Activated naive CD8-positive, alpha-beta T cell treated with anti-CD3 and anti-CD28 coated beads for 36 hours (primary cell): ENCODE results near the gene MICAL1. TPM values are rescaled to one million over a fixed set of nuclear protein-coding genes. Genes with fewer than 3 reads are reported as not detected.

Source experiments
- total RNA-seq, 2 experiments: library from RNA; stranded (reverse); gene quantifications; one replicate each; pipeline ENCODE4 v1.2.3, GENCODE V29; 2021

Gene MICAL1
- total RNA-seq, 2 experiments from 2014 or later = 21.2 to 23.5 TPM

Other genes with a start within 250 kb of the MICAL1 start
- gene CD164, start 73.3 kb downstream of the MICAL1 start, total RNA-seq = 100 to 1,000 TPM; 171 to 180 TPM
- under 1 TPM; 0.60 to 0.64 TPM for gene PPIL6, start 15.1 kb downstream of the MICAL1 start, total RNA-seq
- 1 to 10 TPM; 7.0 to 7.9 TPM for gene SMPD2, start 15.0 kb downstream of the MICAL1 start, total RNA-seq
- 10 to 100 TPM; 16.1 to 16.5 TPM for gene ZBTB24, start 27.4 kb upstream of the MICAL1 start, total RNA-seq
- gene AK9, start 235.4 kb upstream of the MICAL1 start, total RNA-seq = 1 to 10 TPM; 3.1 to 3.9 TPM
- gene FIG4, start 235.5 kb upstream of the MICAL1 start, total RNA-seq = 10 to 100 TPM; 13.8 to 14.5 TPM